Astrocyte of the cerebellum (primary cell): ENCODE data around the gene TMPO.
A peak's percentile ranks its signal among the peaks of the same experiment; 100 is the strongest.
"Not testable (repeated sequence)": the region's sequence is repeated elsewhere in the genome, so short reads cannot be mapped to it uniquely, and the experiment has no call there.

Experiments used
- DNase-seq: peaks from one replicate; pipeline ENCODE4 v3.0.0-alpha.2; 2011; ENCODE audit warnings: low read depth
- H3K4me3 ChIP-seq: 2 replicates; pipeline ENCODE4 v1.5.1; 2011; ENCODE audit warnings: mild to moderate bottlenecking, low read depth, low read length, moderate library complexity
- in situ Hi-C: cut with HindIII; loops from 2 replicates; pipeline ENCODE4 v1.10.0; 2017; ENCODE audit warnings: low sequenced_read_pairs
- TF ChIP-seq, protein P1 (sequence below): IDR thresholded peaks from 2 replicates; pipeline ENCODE4 v1.5.1; 2012; ENCODE audit warnings: low read length, low read depth, moderate library complexity, mild to moderate bottlenecking; ENCODE audit errors: missing control alignments

Gene TMPO

DNA sequence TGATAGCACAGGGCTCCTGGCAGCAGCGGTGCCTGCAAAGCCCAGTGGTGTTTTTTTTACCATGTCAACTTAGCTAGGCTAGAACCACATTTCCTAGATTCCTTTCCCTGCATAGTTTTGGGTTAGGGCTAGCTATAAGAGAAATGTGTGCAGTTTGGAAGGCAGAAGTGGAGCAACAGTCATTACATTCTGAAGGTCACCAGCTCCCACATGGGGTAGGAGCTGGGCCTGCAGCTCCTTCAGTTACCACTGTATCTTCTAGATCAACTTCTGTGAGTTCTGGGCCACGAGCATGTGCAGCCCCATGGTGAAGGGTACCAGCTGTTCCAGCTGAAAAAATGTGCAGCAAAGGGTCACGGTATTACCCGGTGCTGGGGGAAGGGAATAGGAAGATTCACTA, 75.8 kb downstream of the TMPO start:
- DNase-seq = no peak
- in situ Hi-C loops = no loop called here
- TF ChIP-seq, protein P1, sequence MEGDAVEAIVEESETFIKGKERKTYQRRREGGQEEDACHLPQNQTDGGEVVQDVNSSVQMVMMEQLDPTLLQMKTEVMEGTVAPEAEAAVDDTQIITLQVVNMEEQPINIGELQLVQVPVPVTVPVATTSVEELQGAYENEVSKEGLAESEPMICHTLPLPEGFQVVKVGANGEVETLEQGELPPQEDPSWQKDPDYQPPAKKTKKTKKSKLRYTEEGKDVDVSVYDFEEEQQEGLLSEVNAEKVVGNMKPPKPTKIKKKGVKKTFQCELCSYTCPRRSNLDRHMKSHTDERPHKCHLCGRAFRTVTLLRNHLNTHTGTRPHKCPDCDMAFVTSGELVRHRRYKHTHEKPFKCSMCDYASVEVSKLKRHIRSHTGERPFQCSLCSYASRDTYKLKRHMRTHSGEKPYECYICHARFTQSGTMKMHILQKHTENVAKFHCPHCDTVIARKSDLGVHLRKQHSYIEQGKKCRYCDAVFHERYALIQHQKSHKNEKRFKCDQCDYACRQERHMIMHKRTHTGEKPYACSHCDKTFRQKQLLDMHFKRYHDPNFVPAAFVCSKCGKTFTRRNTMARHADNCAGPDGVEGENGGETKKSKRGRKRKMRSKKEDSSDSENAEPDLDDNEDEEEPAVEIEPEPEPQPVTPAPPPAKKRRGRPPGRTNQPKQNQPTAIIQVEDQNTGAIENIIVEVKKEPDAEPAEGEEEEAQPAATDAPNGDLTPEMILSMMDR = no peak
- no peak overlapping the region for H3K4me3 ChIP-seq

DNA sequence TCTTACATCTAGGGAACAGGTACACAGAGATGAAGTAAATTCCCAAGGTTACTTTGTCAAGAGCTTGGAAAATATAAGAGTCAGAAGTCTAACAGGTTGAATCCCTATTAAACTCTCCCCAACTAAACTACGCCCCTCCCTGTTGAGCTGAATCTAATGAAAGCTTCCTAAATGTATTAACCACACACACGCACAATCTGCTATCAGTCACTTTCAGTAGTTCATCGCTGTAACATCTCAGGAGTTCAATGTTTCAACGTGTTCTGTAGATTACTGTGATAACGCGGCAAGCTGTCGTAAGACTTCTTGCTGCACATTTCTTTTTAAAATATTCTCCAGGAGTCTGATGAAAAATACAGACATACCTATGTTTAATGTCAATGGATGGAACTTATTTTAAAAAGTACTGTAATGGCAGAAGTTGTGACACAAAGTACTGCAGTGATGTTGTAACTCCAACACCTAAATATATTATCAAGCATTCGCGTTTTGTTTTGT, 77.5 kb downstream of the TMPO start:
- in situ Hi-C loops = no loop called here
- TF ChIP-seq, protein P1 = no peak
- peak overlapping the region; percentile 99 for H3K4me3 ChIP-seq
- no peak for DNase-seq

DNA sequence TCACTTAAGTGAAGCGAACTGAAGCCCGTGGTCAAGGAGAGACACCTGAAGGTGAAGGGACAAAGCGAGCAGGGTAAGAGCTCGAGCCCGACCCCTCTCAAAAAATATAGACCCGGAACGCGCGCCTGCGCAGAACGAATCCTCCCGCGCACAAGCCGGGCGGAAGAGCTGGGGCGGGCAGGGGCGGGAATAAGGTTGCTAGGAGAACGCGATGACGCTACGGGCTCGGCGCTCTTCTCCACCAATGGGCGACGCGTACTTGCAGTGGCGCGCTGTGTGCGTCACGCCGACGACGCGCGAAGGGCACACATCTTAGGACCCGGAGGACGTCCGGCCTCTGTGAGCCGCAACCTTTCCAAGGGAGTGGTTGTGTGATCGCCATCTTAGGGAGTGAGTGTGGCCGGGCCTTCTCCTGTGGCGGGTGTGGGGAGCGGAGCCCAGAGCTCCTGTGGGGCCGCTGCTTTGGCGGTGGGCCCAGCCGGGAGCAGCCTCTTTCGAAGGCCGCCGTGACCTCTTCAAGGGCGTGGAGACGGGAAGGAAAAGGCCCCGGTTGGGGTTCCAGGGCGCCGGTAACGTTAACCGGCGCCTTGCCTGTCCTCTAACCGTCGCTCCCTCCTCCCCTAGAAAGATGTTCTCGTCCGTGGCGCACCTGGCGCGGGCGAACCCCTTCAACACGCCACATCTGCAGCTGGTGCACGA, 78.1 kb downstream of the TMPO start, which contains the start of gene SLC25A3:
TSS of gene SLC25A3 (plus strand) at position 336 of the 699 bp plus-strand sequence. CDS start at position 629, 293 bp downstream.
- peak; percentile 95 for DNase-seq
- H3K4me3 ChIP-seq = peak within 1 kb of the TSS; percentile 99
- TF ChIP-seq, protein P1 = no peak
- in situ Hi-C loops = no loop called here

DNA sequence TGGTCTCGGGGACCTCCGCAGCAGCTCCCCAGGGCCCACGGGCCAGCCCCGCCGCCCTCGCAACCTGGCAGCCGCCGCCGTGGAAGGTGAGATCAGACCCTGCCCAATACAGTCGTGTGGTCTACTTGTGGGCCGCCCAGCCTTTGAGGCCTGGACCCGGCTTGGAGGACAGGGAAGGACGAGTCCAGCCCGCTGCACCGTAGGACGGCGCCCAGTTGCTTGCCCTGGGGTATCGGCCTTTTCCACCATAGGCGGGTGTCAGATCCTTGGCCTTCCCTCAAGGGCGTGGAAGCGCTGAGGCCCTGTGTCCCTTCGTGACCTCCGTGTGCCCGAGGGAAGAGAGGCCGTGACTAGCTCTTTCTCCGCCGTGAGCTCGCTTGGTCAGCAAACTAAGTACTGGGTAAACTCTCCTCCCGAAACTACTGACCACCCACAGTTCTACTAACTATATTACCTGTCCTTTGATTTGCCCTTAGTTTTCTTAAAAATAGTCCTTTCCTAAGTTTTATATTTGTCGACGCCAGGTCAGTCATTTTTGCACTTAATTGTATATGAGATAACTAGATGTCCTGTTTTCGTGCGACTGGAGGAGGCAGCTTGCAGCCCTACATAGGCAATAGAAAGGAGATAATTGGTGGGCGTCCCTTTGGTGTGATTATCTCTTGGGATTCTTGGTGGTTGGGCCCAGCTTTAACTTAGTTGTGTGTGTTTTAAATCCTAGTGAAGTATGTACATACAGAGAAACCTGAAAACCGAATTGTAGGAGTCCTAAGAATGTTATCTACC, 78.9 kb downstream of the TMPO start:
- H3K4me3 ChIP-seq = peak overlapping the region; percentile 99
- TF ChIP-seq, protein P1 = no peak
- DNase-seq = no peak
- in situ Hi-C loops = no loop called here

DNA sequence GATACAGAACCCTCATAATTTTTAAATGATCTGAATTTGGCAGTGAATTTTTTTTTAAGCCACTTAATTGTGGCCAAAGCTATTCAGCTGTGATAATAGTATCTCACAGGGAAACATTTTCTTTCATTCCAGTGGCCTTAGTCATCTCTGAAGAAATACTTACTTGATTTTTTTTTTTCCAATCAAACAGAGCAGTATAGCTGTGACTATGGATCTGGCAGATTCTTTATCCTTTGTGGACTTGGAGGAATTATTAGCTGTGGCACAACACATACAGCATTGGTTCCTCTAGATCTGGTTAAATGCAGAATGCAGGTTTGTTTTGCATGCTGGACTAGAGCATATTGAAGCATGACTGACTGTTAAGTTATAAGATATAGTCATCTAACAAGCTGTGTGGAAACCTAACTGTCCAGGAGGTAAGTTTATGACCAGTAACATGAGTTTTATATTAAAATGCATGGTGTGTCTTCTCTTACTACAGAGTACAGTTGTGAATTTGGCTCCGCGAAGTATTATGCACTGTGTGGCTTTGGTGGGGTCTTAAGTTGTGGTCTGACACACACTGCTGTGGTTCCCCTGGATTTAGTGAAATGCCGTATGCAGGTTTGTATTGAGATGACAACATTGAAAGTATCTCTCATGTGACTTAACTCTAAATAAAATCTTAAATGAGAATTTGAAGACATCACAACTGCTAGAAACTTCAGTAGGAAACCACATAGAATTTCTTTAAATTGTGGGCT, 80.0 kb downstream of the TMPO start:
- in situ Hi-C loops = no loop called here
- TF ChIP-seq, protein P1 = no peak
- DNase-seq = peak; percentile 75
- H3K4me3 ChIP-seq = peak overlapping the region; percentile 99

DNA sequence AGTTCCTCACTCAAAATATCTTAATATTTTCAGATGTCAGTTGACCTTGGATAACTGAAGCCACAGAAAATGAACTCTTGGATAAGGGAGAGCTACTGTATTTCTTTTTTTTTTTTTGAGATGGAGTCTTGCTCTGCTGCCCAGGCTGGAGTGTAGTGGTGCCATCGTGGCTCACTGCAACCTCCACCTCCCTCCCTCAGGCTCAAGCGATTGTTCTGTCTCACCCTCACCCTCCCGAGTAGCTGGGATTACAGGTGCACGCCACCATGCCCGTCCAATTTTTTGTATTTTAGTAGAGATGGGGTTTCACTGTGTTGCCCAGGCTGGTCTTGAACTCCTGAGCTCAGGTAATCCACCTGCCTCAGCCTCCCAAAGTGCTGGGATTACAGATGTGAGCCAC, 81.9 kb downstream of the TMPO start:
- in situ Hi-C loops, H3K4me3 ChIP-seq: not testable (repeated sequence)

More for the DNA sequence above, 81.9 kb downstream of the TMPO start:
- not testable (repeated sequence) for DNase-seq
